ENCODE results near the gene PAOX.
"Not testable (repeated sequence)": the region's sequence is repeated elsewhere in the genome, so short reads cannot be mapped to it uniquely, and the experiment has no call there.

The PAOX gene

DNA sequence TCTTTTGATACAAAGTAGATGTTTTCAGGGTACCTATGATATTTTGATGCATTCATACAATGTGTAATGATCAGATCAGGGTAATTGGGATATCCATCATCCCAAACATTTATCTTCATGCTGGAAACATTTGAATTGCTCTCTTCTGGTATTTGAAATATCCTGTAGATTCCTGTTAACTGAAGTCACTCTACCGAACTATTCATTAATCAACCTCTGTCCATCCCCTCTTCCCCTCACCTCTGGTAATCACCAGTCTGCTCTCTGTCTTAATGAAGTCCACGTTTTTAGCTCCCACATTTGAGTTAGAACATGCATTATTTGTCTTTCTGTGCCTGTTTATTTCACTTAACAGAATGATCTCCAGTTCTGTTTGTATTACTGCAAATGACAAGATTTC is 26.2 kb downstream of the PAOX start:
- no peak for DNase-seq (ENCODE audit: low read depth, low spot score)

DNA sequence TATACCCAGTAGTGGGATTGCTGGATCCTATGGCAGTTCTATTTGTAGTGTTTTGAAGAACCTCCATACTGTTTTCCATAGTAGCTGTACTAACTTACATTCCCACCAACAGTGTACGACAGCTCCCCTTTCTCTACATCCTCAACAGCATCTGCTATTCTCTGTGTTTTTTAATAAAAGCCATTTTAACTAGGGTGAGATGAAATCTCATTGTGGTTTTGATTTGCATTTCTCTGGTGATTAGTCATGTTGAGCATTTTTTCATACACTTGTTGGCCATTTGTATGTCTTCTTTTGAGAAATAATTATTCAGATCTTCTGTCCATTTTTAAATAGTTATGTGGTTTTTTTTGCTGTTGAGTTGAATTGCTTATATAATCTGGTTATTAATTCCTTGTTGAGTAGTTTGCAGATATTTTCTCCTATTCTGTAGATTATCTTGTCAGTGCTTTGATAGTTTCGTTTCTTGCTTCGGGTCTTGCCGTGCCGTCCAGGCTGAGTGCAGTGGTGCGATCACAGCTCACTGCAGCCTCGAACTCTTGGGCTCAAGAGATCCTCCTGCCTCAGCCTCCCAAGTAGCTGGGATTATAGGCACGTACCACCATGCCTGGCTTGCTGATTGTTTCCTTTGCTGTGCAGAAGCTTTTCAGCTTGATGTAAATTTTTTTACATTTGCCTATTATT is 26.9 kb downstream of the PAOX start:
- DNase-seq (ENCODE audit: low read depth, low spot score) = no peak

DNA sequence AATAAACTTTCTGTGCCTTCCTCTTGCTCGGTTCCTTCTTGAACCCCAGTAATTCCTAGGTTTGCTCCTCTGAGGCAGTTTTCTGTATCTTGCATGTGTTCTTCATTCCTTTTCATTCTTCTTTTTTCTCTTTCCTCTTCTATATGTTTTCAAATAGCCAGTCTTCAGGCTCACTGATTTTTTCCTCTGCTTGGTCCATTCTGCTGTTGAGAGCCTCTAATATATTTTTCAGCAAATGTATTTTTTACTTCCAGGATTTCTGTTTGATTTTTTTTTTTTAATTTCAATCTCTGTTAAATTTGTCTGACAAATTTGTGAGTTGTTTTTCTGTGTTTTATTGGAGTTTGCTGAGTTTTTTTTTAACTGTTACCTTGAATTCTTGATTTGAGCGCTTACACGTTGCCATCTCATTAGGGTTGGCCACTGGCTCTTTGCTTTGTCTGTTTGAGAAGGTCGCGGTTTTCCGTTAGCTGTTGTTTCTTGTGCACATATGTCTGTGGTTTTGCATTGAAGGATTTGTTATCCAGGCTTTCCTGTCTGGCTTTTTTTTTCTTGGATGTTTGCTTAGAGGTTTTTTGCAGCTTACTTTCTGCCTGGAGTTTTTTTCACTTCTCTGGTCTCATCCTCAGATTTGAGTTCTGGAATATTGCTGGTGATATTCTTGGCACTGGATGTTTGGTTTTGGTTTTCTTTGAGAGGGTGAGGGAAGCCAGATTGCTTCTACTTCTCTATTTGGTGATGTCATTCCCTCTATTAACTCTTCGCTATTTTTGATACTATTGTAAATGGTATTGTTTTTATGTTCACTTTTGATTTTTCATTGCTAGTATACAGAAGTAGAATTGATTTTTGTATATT is 32.7 kb downstream of the PAOX start:
- DNase-seq (ENCODE audit: low read depth, low spot score) = no peak

DNA sequence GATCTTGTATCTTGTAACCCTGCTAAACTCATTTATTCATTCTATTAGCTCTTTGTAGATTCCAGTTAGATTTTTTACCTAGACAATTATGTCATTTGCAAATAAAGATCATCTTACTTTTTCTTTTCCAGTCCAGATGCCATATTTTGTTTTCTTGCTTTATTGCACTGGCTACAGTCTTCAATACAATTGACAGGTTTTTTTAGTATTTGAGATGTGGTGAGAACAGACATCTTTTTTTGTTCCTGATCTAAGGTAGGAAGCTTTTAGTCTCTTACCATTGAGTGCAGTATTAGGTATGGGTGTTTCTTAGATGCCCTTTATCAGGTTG is 33.3 kb downstream of the PAOX start:
- DNase-seq (ENCODE audit: low read depth, low spot score) = no peak

DNA sequence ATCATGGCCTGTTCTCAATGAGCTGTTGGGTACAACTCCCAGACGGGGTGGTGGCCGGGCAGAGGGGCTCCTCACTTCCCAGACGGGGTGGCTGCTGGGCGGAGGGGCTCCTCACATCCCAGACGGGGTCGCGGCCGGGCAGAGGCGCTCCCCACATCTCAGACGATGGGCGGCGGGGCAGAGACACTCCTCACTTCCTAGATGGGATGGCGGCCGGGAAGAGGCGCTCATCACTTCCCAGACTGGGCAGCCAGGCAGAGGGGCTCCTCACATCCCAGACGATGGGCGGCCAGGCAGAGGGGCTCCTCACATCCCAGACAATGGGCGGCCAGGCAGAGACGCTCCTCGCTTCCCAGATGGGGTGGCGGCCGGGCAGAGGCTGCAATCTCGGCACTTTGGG is 35.3 kb downstream of the PAOX start:
- DNase-seq (ENCODE audit: low read depth, low spot score) = not testable (repeated sequence)

DNA sequence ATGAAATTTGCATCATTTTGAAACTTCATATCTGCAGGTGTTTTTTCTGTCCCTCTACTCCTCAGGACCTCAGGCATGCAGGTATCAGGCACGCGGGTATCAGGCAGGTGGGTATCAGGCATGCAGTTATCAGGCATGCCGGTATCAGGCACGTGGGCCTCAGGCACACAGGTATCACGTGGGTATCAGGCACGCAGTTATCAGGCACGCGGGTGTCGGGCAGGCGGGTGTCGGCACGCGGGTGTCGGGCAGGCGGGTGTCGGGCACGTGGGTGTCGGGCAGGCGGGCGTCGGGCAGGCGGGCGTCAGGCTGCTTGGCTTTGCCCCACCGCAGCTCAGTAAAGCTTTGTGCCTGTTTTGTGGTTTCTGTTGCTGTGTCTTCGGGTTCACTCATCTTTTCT is 36.7 kb downstream of the PAOX start:
- DNase-seq (ENCODE audit: low read depth, low spot score) = no peak

DNA sequence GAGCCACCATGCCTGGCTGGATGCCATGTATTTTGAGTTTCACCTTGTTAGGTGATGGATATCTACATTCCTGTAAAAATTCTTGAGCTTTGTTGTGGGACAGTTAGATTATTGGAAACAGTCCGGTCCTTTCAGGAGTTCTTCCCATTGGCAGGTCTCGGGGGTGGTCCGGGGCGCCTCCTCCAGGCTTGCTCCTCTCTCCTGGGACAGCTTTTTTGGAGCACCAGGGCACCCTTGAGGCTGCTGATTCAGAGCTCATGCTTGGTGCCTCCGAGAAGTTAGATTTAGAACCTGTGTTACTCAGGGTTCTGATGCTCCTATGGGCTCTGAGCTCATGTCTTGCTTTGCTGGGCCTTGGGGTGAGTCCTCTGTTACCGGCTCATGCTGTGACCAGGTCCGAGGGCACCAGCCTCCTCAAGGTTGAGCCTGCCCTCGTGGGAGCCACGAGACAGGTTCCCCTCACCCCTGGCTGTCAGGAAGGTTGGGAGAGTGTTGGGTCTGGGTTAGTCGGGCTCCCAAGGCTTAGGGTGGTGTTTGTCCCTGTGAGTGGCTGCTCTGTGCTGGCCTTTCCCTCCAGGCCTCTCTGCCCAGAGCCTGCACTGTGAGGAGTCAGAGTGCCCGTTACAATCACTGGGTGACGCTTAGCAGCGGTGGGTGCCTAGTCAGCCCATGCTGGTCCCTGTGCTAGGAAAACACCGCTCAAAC is 39.4 kb downstream of the PAOX start:
- DNase-seq (ENCODE audit: low read depth, low spot score) = no peak

DNA sequence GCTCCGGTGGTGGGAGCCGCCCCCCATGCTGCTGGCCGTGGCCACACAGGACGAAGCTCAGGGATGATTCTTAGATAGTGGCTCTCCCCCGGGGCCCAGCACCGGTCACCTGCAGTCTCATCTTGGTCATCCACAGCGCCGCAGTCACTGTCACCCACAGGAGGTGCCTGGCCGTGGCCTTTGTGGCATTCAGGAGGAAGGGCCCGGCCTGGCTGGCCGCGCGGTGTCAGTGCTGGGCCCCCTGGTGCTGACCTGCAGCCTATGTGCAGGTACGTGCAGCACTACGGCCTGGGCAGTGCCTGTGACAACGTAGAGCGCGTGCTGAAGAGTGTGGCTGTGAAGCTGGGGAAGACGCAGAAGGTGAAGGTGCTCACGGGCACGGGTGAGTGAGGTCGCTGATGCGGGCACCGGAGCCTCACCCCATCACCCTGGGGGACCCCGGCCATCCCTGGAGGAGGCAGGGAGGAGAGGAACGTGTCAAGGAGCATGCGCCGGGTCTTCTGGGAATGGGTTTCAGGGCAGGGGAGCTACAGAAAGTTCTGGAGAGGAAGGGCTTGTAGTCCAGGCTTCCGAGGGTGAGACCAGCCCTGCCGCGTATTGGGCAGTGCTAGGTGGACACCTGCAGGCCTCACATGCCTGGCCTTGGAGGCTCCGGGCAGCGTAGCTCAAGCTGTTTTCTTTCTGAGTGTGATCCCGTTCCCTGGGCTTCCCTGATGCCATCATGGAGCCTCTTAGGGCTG is 40.3 kb downstream of the PAOX start:
- DNase-seq (ENCODE audit: low read depth, low spot score) = no peak

DNA sequence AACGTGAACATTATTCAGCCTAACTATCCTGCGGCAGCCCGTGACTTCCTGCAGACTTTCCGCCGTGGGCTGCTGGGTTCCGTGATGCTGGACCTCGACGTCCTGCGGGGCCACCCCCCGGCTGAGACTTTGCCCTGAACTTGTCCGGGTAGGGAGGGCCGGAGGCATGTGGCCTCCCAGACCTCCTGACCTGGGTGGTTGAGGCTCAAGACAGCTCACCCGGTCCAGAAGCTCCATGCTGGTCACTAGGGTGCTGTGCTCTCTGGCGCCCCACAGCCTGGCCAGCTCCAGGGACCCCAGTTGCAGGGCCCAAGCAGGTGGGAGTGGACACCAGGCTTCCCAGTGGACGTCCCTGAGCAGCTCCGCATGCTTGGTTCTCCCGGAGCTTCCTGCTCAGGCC is 41.0 kb downstream of the PAOX start:
- DNase-seq (ENCODE audit: low read depth, low spot score) = no peak

DNA sequence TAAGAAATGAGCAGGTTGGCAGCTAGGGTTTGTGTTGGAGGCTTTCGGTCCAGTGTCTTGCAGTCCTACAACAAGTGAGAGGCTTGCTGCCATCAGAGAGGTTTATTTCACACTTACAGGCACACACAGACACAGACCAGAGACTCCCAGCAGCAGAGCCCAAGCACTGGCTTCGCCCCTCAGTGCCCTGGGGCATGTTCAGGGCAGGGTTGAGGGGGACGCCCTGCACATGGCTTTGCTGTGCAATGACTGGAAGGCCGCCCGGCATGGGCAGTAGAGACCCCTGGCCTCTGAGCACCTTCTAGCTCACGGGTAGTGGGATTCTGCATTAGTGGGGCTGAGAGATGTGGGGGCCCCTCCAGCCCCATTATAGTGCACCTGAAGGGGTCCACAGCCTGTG is 41.5 kb downstream of the PAOX start:
- DNase-seq (ENCODE audit: low read depth, low spot score) = no peak

DNA sequence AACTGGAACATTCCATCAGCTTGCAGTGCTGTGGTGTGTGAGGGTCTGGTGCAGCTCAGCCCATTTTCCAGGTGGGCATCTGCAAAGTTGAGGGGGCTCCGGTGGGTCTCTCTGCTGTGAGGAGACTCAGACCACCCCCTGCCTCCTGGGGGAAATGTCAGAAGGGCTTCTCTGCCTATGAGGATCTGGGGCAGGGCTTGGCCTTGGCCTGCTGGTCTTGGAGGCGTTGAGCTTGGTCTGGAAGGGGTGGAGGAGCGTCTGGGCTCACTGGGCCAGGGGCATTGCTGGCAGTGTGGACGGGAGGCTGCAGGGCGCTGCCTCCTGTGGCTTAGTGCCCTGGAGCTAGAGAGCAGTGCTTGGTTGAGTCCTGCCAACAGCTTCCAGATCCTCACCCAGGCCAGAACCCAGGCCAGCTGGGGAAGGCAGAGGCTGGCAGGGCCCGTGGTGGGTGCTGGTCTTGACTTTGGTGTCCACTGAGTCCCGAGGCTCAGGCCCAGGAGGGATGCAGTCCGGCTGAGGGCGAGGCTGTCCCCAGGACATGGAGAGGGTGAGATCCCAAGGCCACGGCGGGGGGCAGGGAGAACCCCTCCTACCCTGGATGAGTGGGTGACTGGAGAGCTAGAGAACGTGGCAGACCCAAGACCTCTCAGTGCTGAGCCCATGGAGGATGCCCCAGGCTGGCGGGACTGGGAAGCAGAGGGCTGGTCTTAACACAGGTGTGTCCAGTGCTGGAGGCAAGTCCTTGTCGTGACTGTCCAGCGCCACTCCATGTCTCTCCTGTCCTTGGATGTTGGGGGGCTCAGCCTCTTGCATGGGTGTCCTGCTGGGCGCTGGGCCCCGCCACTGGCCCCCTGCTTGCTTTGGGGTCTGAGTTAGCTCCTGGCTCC is 42.5 kb downstream of the PAOX start:
- DNase-seq (ENCODE audit: low read depth, low spot score) = no peak

DNA sequence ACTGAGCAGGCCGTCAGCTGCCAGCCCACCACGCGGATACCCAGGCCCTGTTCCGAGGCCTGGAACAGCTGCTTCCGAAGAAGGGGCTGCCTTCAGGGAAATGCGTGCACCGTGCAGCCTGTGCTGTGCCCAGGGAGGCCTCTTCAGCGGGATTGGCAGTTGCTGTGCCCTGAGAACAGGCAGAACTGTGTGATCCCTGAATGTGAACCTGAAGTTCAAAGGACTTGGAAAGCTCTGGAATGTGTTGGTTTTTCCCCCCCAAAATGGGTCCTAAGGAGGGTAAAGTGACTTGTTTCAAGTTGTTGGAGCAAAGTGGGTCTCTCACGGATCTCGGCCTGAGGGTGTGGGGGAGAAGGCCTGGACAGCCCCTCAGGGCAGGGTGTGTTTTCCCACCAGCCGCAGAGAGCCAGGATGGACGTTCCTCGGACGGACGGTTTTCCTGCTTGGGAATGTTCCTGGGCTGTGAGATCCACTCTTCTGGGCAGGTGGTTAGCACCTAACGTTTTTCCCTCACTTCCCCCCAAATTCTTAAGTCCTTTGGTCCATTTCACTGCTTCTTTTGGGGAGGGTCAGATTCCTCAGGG is 43.3 kb downstream of the PAOX start:
- peak; percentile 15 for DNase-seq (ENCODE audit: low read depth, low spot score)

DNA sequence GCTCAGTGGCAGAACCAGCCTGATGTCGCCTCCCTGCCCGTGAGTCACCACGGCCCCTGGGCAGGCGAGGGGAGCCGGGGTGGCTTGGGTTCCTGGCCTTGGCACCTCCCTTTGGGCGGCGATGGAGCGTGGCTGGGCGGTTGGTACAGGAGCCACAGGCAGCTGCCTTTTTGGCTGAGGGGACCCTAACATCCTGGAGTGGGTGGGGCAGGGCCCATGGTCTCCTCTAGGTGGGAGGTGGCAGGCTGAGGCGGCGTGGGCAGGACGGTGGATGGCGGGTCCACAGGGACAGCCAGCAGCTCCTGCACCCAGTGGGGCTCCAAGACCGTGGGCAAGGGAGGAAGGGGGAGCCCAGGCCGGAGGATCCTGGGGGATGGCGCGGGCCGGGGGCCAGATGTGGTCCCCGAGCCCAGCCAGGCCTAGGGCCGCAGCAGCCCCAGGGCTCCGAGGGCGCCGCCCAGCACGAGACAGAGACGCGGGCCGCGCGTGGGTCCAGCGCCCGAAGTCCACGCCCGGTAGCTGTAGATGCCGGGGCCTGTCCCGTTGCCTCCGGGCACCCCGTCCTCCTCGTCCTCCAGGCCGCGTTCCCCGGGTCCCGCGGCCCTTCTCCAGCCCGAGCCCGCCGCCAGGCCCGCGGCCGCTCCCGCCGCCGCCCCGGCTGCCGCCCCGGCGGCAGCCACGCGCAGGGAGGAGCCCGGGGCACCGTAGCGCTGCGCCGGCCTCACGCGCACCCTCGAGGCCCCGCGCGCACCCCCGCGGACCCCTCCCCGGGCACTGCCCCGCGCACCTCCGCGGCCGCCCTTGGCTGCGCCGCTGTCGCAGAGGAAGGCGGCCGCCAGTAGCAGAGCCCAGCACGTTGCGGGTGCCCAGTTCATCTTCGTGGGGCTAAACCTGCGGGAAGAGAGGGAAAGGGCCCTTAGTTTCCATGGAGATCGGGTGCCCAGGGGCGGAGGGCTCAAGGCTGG is 44.0 kb downstream of the PAOX start:
- no peak for DNase-seq (ENCODE audit: low read depth, low spot score)

DNA sequence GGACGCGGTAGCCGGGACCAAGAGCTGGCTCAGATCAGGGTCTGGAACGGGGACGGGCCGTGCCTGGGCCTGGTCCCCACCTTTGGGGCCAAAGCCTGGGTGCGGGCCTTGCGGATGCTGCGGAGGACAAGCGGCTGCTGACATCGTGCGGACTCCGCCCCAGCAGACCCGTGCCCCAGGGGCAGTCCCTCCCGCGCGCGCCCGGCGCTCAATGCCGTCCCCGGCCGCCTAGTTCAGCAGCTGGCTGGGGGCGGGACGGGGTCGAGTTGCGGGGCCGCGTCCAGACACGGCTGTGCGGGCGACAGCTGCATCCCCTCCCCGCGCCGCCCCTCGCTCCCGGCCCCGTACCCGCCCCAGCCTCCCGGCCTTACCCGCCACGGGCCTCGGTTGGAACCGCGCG is 45.0 kb downstream of the PAOX start:
- DNase-seq (ENCODE audit: low read depth, low spot score) = not testable (repeated sequence)

DNA sequence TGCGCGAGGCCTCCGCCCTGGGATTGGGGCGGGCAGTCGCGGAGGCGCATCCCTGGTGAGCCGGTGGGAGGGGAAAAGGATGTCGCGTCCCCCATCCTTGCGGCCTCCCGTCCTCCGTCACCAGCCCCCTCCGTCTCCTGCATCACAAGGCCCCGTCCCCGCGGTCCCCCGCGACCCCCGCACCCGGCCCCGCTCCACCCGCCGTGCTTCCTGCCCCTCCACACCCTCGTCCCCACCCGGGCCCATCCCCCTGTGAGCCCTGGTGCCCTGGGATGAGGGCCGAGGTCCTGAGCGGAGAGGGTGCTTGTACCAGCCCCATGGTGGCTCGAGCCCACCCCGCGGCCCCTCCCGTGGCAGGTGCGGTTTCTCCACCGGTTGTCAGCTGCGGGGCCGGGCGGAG is 45.5 kb downstream of the PAOX start, which contains the start of gene SPRN:
SPRN (minus strand) TSS at position 25 of the 400 bp plus-strand sequence. CDS start 944 bp downstream, outside the sequence.
- not testable (repeated sequence) for DNase-seq (ENCODE audit: low read depth, low spot score)

DNA sequence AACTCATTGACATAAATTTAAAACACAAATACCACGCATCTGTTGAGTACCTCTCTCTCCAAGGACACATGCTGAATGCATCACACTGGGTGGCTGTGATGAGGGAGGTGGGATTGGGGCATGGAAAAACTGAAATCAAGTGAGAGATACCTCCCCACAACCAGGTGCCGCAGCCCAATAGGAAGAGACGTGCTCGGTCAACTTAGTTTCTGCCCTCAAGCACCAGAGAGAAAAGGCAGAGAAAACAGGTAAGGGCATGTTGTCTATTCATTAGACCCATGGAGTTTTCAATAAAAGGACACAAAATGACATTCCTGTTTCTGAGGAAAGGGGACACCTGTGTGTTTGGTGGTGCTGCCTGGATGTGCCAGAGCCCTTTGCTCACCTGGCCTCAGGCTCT is 50.5 kb downstream of the PAOX start:
- not testable (repeated sequence) for DNase-seq (ENCODE audit: low read depth, low spot score)

DNA sequence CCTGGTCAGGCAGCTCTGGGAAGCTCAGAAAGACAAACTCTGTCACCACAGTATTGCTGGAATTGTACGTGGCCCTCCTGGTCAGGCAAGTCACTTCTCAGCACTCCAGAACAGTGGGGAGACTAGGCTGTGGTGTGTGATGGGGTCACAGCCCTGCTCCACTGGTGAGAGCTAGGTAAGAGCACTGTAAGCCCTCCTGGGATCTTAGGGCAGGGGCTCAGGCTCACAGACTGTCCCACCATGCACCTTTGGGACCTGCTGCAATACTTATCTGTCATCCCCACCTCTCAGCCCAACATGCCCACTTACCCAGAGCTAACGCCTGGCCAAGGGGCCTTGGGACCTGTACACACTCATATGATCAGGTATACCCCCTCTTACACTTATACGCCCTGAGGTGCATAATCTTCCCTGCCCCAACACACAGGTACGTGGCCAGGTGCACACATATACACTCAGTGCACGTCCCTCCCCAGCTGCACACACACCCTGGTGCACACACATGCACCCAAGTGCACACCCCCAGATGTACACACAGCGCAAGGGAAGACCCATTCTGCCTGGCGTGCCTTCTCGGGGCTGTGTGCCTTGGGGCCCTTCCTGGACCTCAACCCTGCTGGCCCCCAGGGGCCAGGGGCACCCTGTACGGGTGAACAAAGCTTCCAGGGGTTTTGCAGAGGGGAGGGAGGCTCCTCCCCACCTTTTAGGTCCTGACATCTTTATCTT is 53.0 kb downstream of the PAOX start:
- not testable (repeated sequence) for DNase-seq (ENCODE audit: low read depth, low spot score)

DNA sequence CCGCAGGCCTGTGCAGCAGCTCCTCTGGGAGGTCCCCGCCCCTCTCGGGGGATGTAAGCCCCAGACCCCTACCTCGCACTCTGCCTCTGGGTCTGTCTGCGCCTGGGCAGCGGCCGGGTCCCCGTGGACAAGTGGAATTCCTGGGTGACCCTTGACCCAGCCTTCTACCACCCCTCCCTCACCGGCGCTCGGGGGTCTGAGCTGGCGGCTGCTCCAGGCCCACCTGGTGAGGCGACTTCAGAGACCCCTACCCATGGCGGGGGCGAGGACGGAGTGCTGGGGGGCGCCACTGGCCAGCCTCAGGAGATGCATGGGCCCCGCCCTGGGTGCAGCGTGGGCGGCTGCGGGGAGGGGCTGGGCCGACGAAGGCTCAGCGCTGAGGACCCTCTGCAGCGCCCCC is 53.7 kb downstream of the PAOX start:
- not testable (repeated sequence) for DNase-seq (ENCODE audit: low read depth, low spot score)

All from ELF-1 (cell line).